Psoas muscle (tissue), 8 donors: Measurements from ENCODE around the gene GNPDA2. TPM values are rescaled to one million over a fixed set of nuclear protein-coding genes. Genes with fewer than 3 reads are reported as not detected.

Source experiments
- ATAC-seq, 4 donors: fragments of 200-7000 bp; cut with Tn5 transposase; one replicate each; pipeline ENCODE4 v1.9.1; 2020; ENCODE audit warnings: moderate library complexity in 3 of 4, mild to moderate bottlenecking in 2 of 4
- DNase-seq, 2 donors: peaks; one replicate each; pipeline ENCODE4 v3.0.0-alpha.2; 2020
- H3K27ac ChIP-seq: fragments of 200-600 bp; one replicate; pipeline ENCODE4 v1.8.0; 2022
- H3K27me3 ChIP-seq, 3 donors: fragments of 200-600 bp in 1 of 3; one replicate each; pipeline versions ENCODE4 v1.6.1 to v1.8.0; 2013 to 2022; ENCODE audit warnings: low read length in 2 of 3, mild to moderate bottlenecking in 2 of 3, moderate library complexity in 1 of 3; ENCODE audit not compliant: insufficient read depth in 3 of 3
- H3K36me3 ChIP-seq, 2 donors: fragments of 200-600 bp in 1 of 2; one replicate each; pipeline versions ENCODE4 v1.6.1 to v1.8.0; 2013 to 2022; ENCODE audit warnings: low read depth in 1 of 2, mild to moderate bottlenecking in 1 of 2, moderate library complexity in 1 of 2; ENCODE audit not compliant: insufficient read depth in 1 of 2
- H3K4me1 ChIP-seq: fragments of 200-600 bp; one replicate; pipeline ENCODE4 v1.8.0; 2022
- H3K4me3 ChIP-seq: fragments of 200-600 bp; one replicate; pipeline ENCODE4 v1.8.0; 2022; ENCODE audit warnings: mild to moderate bottlenecking
- H3K9me3 ChIP-seq: fragments of 200-600 bp; one replicate; pipeline ENCODE4 v1.8.0; 2022
- WGBS, 3 donors: extraction: QIAGEN DNeasy Blood & Tissue Kit; methylation state at CpG; one replicate each; pipeline versions ENCODE4 v1.1.6 to v1.1.7; 2013; 5-methylcytosine and 5-hydroxymethylcytosine counted together
- intact Hi-C, 2 donors: fragments of 100-400 bp; cut with DNase I; formaldehyde crosslinking; loops; one replicate each; pipeline versions ENCODE4 v1.11.0 to v1.14.2; 2022
- polyA plus RNA-seq, 3 donors: library from polyadenylated mRNA; stranded (reverse); fragments of 200-250 nt; gene quantifications; one replicate each; pipeline ENCODE4 v1.2.3, GENCODE V29; 2013
- total RNA-seq, 4 donors: library from RNA; stranded (reverse); fragmentation: NEBNext Ultra II Directional in 2 of 4; extraction: Animal tissue kit (Norgen Biotek cat#: 25700) in 2 of 4; gene quantifications; one replicate each; pipeline versions ENCODE4 v1.2.1 to v1.2.4, GENCODE V29; 2021 to 2023
- TF ChIP-seq, protein P1 (sequence below): fragments of 200-600 bp; IDR thresholded peaks from one replicate; pipeline ENCODE4 v1.8.0; 2022; ENCODE audit warnings: antibody characterized with exemption
- donor health status: healthy with polysubstance abuse.
- donor health status: DM: no; HTN: no; CAD: no; lungs with moderate emphysema.
- donor health status: Bipolar disorder and iron deficiency.
- donor health status: healthy.
- donor health status: DM: yes; HTN: yes; CAD: no.
- donor health status: DM: no; HTN: no; CAD: no.
- donor health status: DM: no; HTN: no; CAD: no.
- donor health status: DM: yes; HTN: yes; CAD: no.

GNPDA2 gene
- total and polyA plus RNA-seq, 7 donors, result 4.6 to 18.9 (median 6.9) TPM

DNA sequence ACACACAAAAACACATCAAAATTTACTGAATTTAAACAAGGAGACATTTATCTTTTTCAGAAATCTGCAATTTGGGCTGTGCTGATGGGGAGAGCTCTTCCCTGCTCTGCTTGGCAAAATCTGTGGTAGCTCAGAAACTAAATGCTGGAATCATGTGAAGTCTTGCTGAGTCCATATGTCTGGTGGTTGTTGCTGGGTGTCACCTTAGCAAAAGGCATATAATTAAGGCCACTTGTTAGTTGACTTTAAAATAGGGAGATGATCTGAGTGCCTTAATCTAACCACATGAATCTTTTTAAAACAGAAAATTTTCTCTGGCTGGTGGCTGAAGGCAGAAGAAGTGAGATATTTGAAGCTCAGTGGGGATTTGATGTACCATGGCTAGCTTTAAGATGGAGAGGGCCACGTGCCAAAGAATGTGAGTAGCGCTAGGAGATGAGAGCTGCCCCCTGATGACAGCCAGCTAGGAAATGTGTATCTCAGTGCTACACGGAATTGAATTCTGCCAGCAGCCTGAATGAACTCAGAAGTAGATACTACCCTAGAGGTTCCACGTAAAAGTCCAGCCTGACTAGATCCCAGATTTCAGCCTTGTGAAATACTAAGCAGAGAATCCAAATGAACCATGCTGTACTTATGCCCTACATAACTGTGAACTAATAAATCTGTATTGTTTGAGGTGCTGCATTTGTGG, 55.7 kb downstream of the GNPDA2 start:
- DNase-seq (peak in 1 of 2 donors; percentile 52), ATAC-seq (peak; percentile 68 to 96 (median 82))
- no peaks in the 10 kb centered on the region for H3K9me3 ChIP-seq
- TF ChIP-seq, protein P1, sequence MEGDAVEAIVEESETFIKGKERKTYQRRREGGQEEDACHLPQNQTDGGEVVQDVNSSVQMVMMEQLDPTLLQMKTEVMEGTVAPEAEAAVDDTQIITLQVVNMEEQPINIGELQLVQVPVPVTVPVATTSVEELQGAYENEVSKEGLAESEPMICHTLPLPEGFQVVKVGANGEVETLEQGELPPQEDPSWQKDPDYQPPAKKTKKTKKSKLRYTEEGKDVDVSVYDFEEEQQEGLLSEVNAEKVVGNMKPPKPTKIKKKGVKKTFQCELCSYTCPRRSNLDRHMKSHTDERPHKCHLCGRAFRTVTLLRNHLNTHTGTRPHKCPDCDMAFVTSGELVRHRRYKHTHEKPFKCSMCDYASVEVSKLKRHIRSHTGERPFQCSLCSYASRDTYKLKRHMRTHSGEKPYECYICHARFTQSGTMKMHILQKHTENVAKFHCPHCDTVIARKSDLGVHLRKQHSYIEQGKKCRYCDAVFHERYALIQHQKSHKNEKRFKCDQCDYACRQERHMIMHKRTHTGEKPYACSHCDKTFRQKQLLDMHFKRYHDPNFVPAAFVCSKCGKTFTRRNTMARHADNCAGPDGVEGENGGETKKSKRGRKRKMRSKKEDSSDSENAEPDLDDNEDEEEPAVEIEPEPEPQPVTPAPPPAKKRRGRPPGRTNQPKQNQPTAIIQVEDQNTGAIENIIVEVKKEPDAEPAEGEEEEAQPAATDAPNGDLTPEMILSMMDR, result no peak
- H3K4me1 ChIP-seq, result peaks cover 16% of the 10 kb centered on the region
- peak overlapping the region; percentile 63 for H3K27ac ChIP-seq
- intact Hi-C loops, result no loop called here
- WGBS, 3 donors, result 19 to 28% (median 26%) methylated on average over 4 of the region's 4 CpGs
- no peak overlapping the region for H3K4me3 ChIP-seq
- H3K36me3 ChIP-seq, result no peaks in the 10 kb centered on the region
- H3K27me3 ChIP-seq, result no peaks in the 10 kb centered on the region

DNA sequence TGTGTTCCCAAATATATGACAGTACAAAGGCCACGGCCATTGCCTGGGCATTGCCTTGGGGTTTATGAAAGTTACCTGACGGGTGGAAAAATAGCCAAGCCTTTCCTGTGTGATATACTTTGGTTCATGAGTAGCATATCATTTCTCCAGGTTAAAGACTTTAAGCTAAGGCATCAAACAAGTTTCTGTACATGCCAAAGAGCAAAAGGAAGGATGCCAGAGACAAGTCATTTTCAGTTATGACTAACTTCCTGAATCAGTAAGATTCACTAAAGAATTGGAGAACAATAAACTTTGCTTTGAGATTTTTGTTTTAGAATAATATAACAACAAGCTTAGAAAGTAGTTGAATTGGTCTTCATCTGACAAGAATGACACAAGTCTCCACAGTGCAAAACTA, 57.8 kb downstream of the GNPDA2 start:
- Histone ChIP-seq H3K27ac (no peak overlapping the region), H3K27me3 (no peaks in the 10 kb centered on the region), H3K36me3 (no peaks in the 10 kb centered on the region), H3K4me1 (peaks cover 16% of the 10 kb centered on the region), H3K4me3 (no peak overlapping the region), H3K9me3 (no peaks in the 10 kb centered on the region)
- TF ChIP-seq, protein P1, result no peak
- WGBS, 3 donors, result 43 to 58% (median 45%) methylated on average over 2 of the region's 2 CpGs
- DNase-seq (no peak), ATAC-seq (no peak)
- intact Hi-C loops, result no loop called here

DNA sequence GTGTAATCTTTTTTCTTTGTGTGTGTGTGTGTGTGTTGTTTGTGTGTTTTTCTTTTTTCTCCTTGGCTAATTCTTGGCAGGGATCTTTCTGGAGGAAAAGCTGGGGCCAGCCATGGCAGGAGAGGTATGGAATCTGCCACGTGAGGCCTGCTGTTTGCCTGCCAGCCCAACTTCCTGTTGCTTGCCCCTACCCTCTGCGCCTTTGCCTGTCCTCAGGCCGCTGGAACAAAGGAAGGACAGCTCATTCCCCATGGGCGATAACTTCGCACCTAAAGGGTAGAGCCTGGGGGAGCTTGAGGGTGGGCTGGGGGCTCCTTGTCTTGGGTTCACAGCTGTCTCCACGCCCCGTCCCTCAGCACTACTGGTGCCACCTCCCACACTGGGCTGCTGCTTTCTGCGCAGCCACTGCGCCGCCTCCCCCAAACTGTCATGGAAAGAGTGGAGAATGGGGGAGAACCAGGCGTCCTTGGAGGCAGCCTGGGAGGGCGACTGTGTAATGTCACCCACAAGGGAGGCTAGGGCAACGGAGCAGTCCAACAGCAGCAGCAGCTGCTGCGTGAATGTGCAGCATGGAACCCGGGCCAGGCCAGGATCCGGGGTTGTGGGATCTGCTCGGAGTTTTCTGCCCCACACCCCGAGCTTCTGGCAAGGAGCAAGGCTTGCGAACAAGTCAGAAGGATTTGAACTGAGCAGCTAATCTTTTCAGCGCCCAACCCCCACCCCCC, 62.7 kb downstream of the GNPDA2 start:
- ATAC-seq (no peak), DNase-seq (no peak)
- 87 to 91% (median 87%) methylated on average over 20 of the region's 20 CpGs for WGBS, 3 donors
- no peak overlapping the region for H3K27ac ChIP-seq
- H3K4me3 ChIP-seq, result no peak overlapping the region
- TF ChIP-seq, protein P1, result no peak
- H3K27me3 ChIP-seq, result no peaks in the 10 kb centered on the region
- intact Hi-C loops, result no loop called here
- H3K4me1 ChIP-seq, result peaks cover under 1% of the 10 kb centered on the region
- no peaks in the 10 kb centered on the region for H3K9me3 ChIP-seq
- no peaks in the 10 kb centered on the region for H3K36me3 ChIP-seq

DNA sequence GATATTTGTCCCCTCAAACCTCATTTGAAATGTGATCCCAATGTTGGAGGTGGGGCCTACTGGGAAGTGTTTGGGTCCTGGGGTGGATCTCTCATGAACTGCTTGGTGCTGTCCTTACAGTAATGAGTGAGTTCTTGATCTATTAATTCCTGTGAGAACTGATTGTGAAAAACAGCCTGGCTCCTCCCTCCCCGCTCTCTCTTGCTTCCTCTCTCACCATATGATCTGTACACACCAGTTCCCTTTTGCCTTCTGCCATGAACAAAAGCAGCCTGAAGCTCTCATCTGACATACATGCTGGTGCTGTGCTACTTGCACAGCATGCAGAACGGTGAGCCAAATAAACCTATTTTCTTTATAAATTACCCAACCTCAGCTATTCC, 63.7 kb downstream of the GNPDA2 start:
- no peaks in the 10 kb centered on the region for H3K4me1 ChIP-seq
- H3K36me3 ChIP-seq, result no peaks in the 10 kb centered on the region
- H3K9me3 ChIP-seq, result no peaks in the 10 kb centered on the region
- WGBS, 3 donors, result 38 to 60% (median 45%) methylated on average over 2 of the region's 2 CpGs
- DNase-seq (no peak), ATAC-seq (peak in 3 of 4 donors; percentile 21 to 54 (median 50))
- TF ChIP-seq, protein P1, result no peak
- H3K27me3 ChIP-seq, result no peaks in the 10 kb centered on the region
- H3K27ac ChIP-seq, result peak overlapping the region; percentile 27
- no peak overlapping the region for H3K4me3 ChIP-seq
- intact Hi-C loops, result no loop called here
